ENCODE data around the gene TATDN3.
A peak's percentile ranks its signal among the peaks of the same experiment; 100 is the strongest.

The TATDN3 gene

DNA sequence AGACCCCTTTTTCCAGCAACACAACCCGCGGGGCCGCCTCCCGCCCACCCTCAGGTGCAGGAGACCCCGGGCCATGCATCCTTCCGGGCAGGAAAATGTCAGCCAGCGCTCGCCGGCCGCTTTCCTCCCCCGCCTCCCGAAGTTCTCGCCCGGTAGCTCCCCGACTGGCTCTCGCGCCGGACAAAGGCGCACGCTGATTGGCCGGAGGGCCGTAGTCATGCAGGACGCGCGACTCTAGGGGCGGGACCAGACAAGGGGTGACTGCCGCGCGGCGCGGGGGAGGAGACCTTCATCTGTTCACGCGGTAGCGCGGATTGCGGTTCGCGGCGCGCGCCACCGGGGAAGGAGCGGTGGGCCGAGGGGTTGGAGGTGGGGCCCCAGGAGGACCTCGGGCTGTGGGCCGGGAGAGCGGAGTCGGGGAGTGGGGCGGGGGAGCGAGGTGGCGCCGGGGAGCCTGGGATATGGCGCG lies 66.3 kb downstream of the TATDN3 start, which contains the start of gene FLVCR1 (continued):
- TF ChIP-seq, protein P1, sequence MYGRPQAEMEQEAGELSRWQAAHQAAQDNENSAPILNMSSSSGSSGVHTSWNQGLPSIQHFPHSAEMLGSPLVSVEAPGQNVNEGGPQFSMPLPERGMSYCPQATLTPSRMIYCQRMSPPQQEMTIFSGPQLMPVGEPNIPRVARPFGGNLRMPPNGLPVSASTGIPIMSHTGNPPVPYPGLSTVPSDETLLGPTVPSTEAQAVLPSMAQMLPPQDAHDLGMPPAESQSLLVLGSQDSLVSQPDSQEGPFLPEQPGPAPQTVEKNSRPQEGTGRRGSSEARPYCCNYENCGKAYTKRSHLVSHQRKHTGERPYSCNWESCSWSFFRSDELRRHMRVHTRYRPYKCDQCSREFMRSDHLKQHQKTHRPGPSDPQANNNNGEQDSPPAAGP (tag by site-specific recombination; IDR thresholded peaks at IDR 0.05) = peak; percentile 39; the same call in 1 of the 2 replicates
- TF ChIP-seq, protein P2, sequence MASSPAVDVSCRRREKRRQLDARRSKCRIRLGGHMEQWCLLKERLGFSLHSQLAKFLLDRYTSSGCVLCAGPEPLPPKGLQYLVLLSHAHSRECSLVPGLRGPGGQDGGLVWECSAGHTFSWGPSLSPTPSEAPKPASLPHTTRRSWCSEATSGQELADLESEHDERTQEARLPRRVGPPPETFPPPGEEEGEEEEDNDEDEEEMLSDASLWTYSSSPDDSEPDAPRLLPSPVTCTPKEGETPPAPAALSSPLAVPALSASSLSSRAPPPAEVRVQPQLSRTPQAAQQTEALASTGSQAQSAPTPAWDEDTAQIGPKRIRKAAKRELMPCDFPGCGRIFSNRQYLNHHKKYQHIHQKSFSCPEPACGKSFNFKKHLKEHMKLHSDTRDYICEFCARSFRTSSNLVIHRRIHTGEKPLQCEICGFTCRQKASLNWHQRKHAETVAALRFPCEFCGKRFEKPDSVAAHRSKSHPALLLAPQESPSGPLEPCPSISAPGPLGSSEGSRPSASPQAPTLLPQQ (tag by site-specific recombination; IDR thresholded peaks at IDR 0.05) = peak; percentile 88
- TF ChIP-seq, protein P3, sequence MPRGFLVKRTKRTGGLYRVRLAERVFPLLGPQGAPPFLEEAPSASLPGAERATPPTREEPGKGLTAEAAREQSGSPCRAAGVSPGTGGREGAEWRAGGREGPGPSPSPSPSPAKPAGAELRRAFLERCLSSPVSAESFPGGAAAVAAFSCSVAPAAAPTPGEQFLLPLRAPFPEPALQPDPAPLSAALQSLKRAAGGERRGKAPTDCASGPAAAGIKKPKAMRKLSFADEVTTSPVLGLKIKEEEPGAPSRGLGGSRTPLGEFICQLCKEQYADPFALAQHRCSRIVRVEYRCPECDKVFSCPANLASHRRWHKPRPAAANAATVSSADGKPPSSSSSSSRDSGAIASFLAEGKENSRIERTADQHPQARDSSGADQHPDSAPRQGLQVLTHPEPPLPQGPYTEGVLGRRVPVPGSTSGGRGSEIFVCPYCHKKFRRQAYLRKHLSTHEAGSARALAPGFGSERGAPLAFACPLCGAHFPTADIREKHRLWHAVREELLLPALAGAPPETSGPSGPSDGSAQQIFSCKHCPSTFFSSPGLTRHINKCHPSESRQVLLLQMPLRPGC (tag by site-specific recombination; IDR thresholded peaks at IDR 0.05) = peak; percentile 56; the same call in 1 of the 2 replicates
- TF ChIP-seq, protein P4, sequence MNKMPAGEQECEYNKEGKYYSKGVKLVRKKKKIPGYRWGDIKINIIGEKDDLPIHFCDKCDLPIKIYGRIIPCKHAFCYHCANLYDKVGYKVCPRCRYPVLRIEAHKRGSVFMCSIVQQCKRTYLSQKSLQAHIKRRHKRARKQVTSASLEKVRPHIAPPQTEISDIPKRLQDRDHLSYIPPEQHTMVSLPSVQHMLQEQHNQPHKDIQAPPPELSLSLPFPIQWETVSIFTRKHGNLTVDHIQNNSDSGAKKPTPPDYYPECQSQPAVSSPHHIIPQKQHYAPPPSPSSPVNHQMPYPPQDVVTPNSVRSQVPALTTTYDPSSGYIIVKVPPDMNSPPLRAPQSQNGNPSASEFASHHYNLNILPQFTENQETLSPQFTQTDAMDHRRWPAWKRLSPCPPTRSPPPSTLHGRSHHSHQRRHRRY (tag by site-specific recombination; IDR thresholded peaks at IDR 0.05) = no peak
- TF ChIP-seq ZSCAN30 (tag by site-specific recombination; IDR thresholded peaks at IDR 0.05) (no peak; the same call in 1 of the 2 replicates), ZNF529 (tag by site-specific recombination; IDR thresholded peaks at IDR 0.05; ENCODE audit: insufficient replicate concordance) (no peak), TRIM28 (IDR thresholded peaks at IDR 0.05; ENCODE audit: borderline replicate concordance, low read length) (no peak), ZNF530 (tag by site-specific recombination; IDR thresholded peaks at IDR 0.05; ENCODE audit: low read depth) (no peak), ZXDB (tag by site-specific recombination; IDR thresholded peaks at IDR 0.05) (peak; percentile 98), ZFP69B (tag by site-specific recombination; IDR thresholded peaks at IDR 0.05) (peak; percentile 81), ZNF24 (tag by site-specific recombination; IDR thresholded peaks at IDR 0.05) (0 out of 2 replicates have a peak, but pooled peaks have one; percentile 14), ZFHX2 (tag by site-specific recombination; conservative IDR thresholded peaks at IDR 0.05) (peak; percentile 91), ZNF843 (tag by site-specific recombination; IDR thresholded peaks at IDR 0.05) (peak; percentile 31; the same call in 1 of the 2 replicates), ZNF133 (tag by site-specific recombination; IDR thresholded peaks at IDR 0.05) (no peak), GLIS2 (tag by site-specific recombination; IDR thresholded peaks at IDR 0.05) (peak; percentile 89; the same call in 1 of the 2 replicates), ZNF223 (tag by site-specific recombination; IDR thresholded peaks at IDR 0.05) (no peak), ZNF501 (tag by site-specific recombination; IDR thresholded peaks at IDR 0.05) (peak; percentile 55; the same call in 1 of the 2 replicates), BCL11B (tag by site-specific recombination; IDR thresholded peaks at IDR 0.05; ENCODE audit: low read depth) (peak; percentile 53; the same call in 1 of the 2 replicates), BCL11A (tag by site-specific recombination; IDR thresholded peaks at IDR 0.05; ENCODE audit: low read depth) (peak; percentile 44; the same call in 1 of the 2 replicates), ZBTB20 (tag by site-specific recombination; IDR thresholded peaks at IDR 0.05) (peak; percentile 96), ZNF658 (tag by site-specific recombination; IDR thresholded peaks at IDR 0.05) (no peak), GLIS1 (tag by site-specific recombination; IDR thresholded peaks at IDR 0.05) (peak; percentile 56; the same call in 1 of the 2 replicates), OSR2 (tag by site-specific recombination; IDR thresholded peaks at IDR 0.05) (peak; percentile 94), ZNF423 (tag by site-specific recombination; IDR thresholded peaks at IDR 0.05) (no peak)
- TF ChIP-seq, protein P5, sequence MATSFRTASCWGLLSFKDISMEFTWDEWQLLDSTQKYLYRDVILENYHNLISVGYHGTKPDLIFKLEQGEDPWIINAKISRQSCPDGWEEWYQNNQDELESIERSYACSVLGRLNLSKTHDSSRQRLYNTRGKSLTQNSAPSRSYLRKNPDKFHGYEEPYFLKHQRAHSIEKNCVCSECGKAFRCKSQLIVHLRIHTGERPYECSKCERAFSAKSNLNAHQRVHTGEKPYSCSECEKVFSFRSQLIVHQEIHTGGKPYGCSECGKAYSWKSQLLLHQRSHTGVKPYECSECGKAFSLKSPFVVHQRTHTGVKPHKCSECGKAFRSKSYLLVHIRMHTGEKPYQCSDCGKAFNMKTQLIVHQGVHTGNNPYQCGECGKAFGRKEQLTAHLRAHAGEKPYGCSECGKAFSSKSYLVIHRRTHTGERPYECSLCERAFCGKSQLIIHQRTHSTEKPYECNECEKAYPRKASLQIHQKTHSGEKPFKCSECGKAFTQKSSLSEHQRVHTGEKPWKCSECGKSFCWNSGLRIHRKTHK (tag by site-specific recombination; IDR thresholded peaks at IDR 0.05) = no peak
- TF ChIP-seq, protein P6, sequence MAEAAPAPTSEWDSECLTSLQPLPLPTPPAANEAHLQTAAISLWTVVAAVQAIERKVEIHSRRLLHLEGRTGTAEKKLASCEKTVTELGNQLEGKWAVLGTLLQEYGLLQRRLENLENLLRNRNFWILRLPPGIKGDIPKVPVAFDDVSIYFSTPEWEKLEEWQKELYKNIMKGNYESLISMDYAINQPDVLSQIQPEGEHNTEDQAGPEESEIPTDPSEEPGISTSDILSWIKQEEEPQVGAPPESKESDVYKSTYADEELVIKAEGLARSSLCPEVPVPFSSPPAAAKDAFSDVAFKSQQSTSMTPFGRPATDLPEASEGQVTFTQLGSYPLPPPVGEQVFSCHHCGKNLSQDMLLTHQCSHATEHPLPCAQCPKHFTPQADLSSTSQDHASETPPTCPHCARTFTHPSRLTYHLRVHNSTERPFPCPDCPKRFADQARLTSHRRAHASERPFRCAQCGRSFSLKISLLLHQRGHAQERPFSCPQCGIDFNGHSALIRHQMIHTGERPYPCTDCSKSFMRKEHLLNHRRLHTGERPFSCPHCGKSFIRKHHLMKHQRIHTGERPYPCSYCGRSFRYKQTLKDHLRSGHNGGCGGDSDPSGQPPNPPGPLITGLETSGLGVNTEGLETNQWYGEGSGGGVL (tag by site-specific recombination; IDR thresholded peaks at IDR 0.05) = no peak
- TF ChIP-seq, protein P7, sequence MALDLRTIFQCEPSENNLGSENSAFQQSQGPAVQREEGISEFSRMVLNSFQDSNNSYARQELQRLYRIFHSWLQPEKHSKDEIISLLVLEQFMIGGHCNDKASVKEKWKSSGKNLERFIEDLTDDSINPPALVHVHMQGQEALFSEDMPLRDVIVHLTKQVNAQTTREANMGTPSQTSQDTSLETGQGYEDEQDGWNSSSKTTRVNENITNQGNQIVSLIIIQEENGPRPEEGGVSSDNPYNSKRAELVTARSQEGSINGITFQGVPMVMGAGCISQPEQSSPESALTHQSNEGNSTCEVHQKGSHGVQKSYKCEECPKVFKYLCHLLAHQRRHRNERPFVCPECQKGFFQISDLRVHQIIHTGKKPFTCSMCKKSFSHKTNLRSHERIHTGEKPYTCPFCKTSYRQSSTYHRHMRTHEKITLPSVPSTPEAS (tag by site-specific recombination; IDR thresholded peaks at IDR 0.05) = no peak
- TF ChIP-seq, protein P8, sequence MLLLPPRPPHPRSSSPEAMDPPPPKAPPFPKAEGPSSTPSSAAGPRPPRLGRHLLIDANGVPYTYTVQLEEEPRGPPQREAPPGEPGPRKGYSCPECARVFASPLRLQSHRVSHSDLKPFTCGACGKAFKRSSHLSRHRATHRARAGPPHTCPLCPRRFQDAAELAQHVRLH (tag by site-specific recombination; IDR thresholded peaks at IDR 0.05) = 0 out of 2 replicates have a peak, but pooled peaks have one; percentile 32
- TF ChIP-seq, protein P9, sequence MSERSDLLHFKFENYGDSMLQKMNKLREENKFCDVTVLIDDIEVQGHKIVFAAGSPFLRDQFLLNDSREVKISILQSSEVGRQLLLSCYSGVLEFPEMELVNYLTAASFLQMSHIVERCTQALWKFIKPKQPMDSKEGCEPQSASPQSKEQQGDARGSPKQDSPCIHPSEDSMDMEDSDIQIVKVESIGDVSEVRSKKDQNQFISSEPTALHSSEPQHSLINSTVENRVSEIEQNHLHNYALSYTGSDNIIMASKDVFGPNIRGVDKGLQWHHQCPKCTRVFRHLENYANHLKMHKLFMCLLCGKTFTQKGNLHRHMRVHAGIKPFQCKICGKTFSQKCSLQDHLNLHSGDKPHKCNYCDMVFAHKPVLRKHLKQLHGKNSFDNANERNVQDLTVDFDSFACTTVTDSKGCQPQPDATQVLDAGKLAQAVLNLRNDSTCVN (tag by site-specific recombination; optimal IDR thresholded peaks at IDR 0.05) = peak; percentile 100

Data from HEK293 (cell line).